ENCODE data around the gene LRRC4C.
"Not testable (repeated sequence)": the region's sequence is repeated elsewhere in the genome, so short reads cannot be mapped to it uniquely, and the experiment has no call there.

LRRC4C gene

GRCh38 chr11:40179541-40179940, 1279.9 kb downstream of the LRRC4C start:
- Histone ChIP-seq H3K36me3 (ENCODE audit: control insufficient read depth, insufficient read depth, low read length) (no peaks in the 10 kb centered on the region), H3K27me3 (replicated peaks; ENCODE audit: control insufficient read depth, insufficient read depth, low read length) (no peaks in the 10 kb centered on the region), H3K4me3 (replicated peaks; ENCODE audit: low read depth, low read length) (no peak overlapping the region)
- TF ChIP-seq, protein P1, sequence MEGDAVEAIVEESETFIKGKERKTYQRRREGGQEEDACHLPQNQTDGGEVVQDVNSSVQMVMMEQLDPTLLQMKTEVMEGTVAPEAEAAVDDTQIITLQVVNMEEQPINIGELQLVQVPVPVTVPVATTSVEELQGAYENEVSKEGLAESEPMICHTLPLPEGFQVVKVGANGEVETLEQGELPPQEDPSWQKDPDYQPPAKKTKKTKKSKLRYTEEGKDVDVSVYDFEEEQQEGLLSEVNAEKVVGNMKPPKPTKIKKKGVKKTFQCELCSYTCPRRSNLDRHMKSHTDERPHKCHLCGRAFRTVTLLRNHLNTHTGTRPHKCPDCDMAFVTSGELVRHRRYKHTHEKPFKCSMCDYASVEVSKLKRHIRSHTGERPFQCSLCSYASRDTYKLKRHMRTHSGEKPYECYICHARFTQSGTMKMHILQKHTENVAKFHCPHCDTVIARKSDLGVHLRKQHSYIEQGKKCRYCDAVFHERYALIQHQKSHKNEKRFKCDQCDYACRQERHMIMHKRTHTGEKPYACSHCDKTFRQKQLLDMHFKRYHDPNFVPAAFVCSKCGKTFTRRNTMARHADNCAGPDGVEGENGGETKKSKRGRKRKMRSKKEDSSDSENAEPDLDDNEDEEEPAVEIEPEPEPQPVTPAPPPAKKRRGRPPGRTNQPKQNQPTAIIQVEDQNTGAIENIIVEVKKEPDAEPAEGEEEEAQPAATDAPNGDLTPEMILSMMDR (IDR thresholded peaks at IDR 0.05; ENCODE audit: insufficient read depth, low read length, poor library complexity, severe bottlenecking): no peak
- no peak for DNase-seq (ENCODE audit: extremely low read depth, insufficient read length)

DNA sequence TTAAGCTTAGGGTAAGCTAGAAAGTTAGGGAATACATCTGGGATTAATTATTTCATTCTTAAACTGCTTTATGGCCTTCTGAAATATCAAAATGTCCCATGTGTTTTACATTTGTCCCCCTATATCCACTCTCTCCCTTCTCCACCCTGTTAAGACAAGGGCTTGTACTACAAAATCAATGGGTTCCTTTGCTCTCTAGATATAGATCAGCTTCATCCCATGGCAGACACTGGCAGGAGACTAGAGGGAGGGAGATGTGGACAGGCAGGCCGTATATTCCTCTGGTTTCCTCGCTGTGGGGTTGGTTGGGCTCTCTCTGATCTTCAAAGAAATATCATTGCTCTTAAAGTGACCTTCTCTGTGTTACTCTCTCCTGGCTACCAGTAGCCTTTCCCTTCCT, 1281.0 kb downstream of the LRRC4C start:
- TF ChIP-seq, protein P1 (IDR thresholded peaks at IDR 0.05; ENCODE audit: insufficient read depth, low read length, poor library complexity, severe bottlenecking): no peak

DNA sequence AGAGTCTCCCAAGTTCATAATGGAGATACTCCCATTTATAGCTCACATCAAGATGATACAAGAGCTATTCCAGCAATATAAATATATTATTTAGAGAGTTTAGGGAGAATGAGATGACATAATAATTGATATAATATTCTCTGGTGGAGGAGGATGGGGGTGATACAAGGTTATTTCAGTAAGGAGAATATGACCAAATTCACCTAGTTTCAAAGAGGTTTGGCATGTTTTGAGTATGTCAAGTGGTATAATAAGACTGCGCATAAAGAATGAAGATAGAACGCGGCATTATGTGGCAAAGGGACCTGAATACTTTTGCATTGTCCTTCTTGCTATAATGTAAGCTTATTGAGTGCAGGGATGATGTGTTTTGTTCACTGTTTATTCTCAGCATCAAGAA, 1283.5 kb downstream of the LRRC4C start:
- H3K4me3 ChIP-seq (replicated peaks; ENCODE audit: low read depth, low read length): no peak overlapping the region
- H3K27me3 ChIP-seq (replicated peaks; ENCODE audit: control insufficient read depth, insufficient read depth, low read length): no peaks in the 10 kb centered on the region
- TF ChIP-seq, protein P1 (IDR thresholded peaks at IDR 0.05; ENCODE audit: insufficient read depth, low read length, poor library complexity, severe bottlenecking): no peak
- no peaks in the 10 kb centered on the region for H3K36me3 ChIP-seq (ENCODE audit: control insufficient read depth, insufficient read depth, low read length)
- no peak for DNase-seq (ENCODE audit: extremely low read depth, insufficient read length)

More for the DNA sequence above, 1281.0 kb downstream of the LRRC4C start:
- H3K27me3 ChIP-seq (replicated peaks; ENCODE audit: control insufficient read depth, insufficient read depth, low read length): no peaks in the 10 kb centered on the region
- no peak for DNase-seq (ENCODE audit: extremely low read depth, insufficient read length)
- H3K36me3 ChIP-seq (ENCODE audit: control insufficient read depth, insufficient read depth, low read length): no peaks in the 10 kb centered on the region
- H3K4me3 ChIP-seq (replicated peaks; ENCODE audit: low read depth, low read length): no peak overlapping the region

DNA sequence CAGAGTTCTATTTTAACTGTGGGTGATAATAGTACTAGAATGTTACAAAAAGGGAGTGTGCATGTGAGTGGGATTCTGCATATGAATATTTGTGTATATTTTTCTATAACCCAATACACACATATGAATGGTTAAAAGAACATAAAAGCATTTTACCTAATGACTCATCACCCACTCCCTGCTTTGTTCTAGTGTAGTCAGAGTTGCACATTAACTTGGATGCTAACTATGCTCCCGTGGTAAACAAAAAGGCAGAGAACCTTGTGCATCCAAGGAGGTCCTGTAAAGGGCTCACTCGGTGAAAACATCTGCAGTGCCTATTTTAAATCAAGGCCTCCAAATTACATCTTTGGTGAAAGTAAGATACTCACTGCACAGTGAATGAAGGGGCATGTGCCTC, 1289.4 kb downstream of the LRRC4C start:
- no peaks in the 10 kb centered on the region for H3K27me3 ChIP-seq (replicated peaks; ENCODE audit: control insufficient read depth, insufficient read depth, low read length)
- H3K36me3 ChIP-seq (ENCODE audit: control insufficient read depth, insufficient read depth, low read length): no peaks in the 10 kb centered on the region
- no peak overlapping the region for H3K4me3 ChIP-seq (replicated peaks; ENCODE audit: low read depth, low read length)
- TF ChIP-seq, protein P1 (IDR thresholded peaks at IDR 0.05; ENCODE audit: insufficient read depth, low read length, poor library complexity, severe bottlenecking): no peak
- no peak for DNase-seq (ENCODE audit: extremely low read depth, insufficient read length)

- DNase-seq (ENCODE audit: extremely low read depth, insufficient read length): no peak
- H3K27me3 ChIP-seq (replicated peaks; ENCODE audit: control insufficient read depth, insufficient read depth, low read length): no peaks in the 10 kb centered on the region
- H3K4me3 ChIP-seq (replicated peaks; ENCODE audit: low read depth, low read length): no peak overlapping the region
- TF ChIP-seq, protein P1 (IDR thresholded peaks at IDR 0.05; ENCODE audit: insufficient read depth, low read length, poor library complexity, severe bottlenecking): no peak
- no peaks in the 10 kb centered on the region for H3K36me3 ChIP-seq (ENCODE audit: control insufficient read depth, insufficient read depth, low read length)
These were observed 1291.0 kb downstream of the LRRC4C start for GRCh38 chr11:40168414-40168813.

DNA sequence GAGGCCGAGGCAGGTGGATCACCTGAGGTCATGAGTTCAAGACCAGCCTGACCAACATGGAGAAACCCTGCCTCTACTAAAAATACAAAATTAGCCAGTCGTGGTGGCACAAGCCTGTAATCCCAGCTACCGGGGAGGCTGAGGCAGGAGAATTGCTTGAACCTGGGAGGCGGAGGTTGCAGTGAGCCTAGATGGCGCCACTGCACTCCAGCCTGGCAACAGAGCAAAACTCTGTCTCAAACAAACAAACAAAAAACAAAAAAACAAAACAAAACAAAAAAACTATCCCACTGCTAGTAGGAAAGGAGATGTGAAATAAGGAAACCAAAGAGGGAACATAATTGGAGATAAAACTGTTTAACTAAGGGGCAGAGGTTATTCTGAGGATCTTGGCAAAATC, 1291.6 kb downstream of the LRRC4C start:
- not testable (repeated sequence) for DNase-seq (ENCODE audit: extremely low read depth, insufficient read length); H3K27me3 ChIP-seq (replicated peaks; ENCODE audit: control insufficient read depth, insufficient read depth, low read length); H3K36me3 ChIP-seq (ENCODE audit: control insufficient read depth, insufficient read depth, low read length); H3K4me3 ChIP-seq (replicated peaks; ENCODE audit: low read depth, low read length)
